H7 (cell line): Measurements from ENCODE around the gene TAF11L7. TPM values are rescaled to one million over a fixed set of nuclear protein-coding genes. Genes with fewer than 3 reads are reported as not detected.
"Not testable (repeated sequence)": the region's sequence is repeated elsewhere in the genome, so short reads cannot be mapped to it uniquely, and the experiment has no call there.

Source experiments
- DNase-seq: peaks from one replicate; pipeline ENCODE4 v3.0.0; 2012
- H3K27me3 ChIP-seq: 2 replicates; pipeline ENCODE4 v1.6.0; 2011; ENCODE audit warnings: mild to moderate bottlenecking, low read length; ENCODE audit not compliant: control insufficient read depth, insufficient read depth
- H3K36me3 ChIP-seq: replicated peaks from 2 replicates; pipeline ENCODE4 v1.5.1; 2011; ENCODE audit warnings: low read length; ENCODE audit not compliant: control insufficient read depth, insufficient read depth
- H3K4me3 ChIP-seq: 2 replicates; pipeline ENCODE4 v1.5.1; 2011; ENCODE audit warnings: low read depth, mild to moderate bottlenecking, control low read depth, low read length, moderate library complexity; ENCODE audit not compliant: insufficient read depth
- total RNA-seq: library from RNA; depleted of rRNA; stranded (reverse); fragments of >200 nt; shearing (Covaris generic); gene quantifications from 2 replicates; pipeline ENCODE4 v1.2.3, GENCODE V29; 2014; rRNA removed

TAF11L7 gene
- total RNA-seq = not detected in 2 replicates

GRCh38 chr5:17585658-17586057 lies at the start of gene TAF11L7:
TSS of gene TAF11L7 (minus strand) at chr5:17585758.
- not testable (repeated sequence) for H3K27me3 ChIP-seq

GRCh38 chr5:17634160-17634559 lies 48.6 kb upstream of the TAF11L7 start, which contains the start of gene TAF11L14:
TSS of gene TAF11L14 (plus strand) at chr5:17634460.
- Histone ChIP-seq H3K27me3 (no peaks in the 10 kb centered on the region), H3K36me3 (no peaks in the 10 kb centered on the region), H3K4me3 (no peak within 1 kb of the TSS)
- DNase-seq = no peak

More at GRCh38 chr5:17585658-17586057, at the start of gene TAF11L7:
- not testable (repeated sequence) for H3K4me3 ChIP-seq, H3K36me3 ChIP-seq, DNase-seq

GRCh38 chr5:17631788-17632187 lies 46.2 kb upstream of the TAF11L7 start, which contains the start of gene TAF11L13:
TSS of gene TAF11L13 (plus strand) at chr5:17632088.
- H3K27me3 ChIP-seq, DNase-seq, H3K4me3 ChIP-seq, H3K36me3 ChIP-seq: not testable (repeated sequence)

DNA sequence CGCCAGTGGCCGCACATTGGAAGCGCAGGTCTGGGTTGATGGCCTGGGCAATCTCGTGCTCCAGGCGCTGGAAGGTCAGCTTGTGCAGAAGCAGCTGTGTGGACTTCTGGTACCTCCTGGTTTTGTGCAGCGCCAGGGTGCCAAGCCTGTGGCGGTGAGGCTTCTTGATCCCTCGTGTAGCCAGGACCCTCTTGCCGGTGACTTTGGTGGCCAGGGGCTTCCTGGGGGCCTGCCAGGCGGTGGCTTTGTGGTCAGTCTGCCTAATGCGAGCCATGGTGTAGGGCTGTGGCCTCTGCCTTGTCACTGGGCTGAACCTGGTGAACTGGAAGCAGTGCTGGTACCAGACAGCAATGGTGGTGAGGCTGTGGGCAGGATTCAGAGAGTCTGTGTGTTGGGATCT lies 40.1 kb upstream of the TAF11L7 start:
- Histone ChIP-seq H3K4me3 (no peak overlapping the region), H3K27me3 (no peaks in the 10 kb centered on the region), H3K36me3 (no peaks in the 10 kb centered on the region)
- DNase-seq = no peak

DNA sequence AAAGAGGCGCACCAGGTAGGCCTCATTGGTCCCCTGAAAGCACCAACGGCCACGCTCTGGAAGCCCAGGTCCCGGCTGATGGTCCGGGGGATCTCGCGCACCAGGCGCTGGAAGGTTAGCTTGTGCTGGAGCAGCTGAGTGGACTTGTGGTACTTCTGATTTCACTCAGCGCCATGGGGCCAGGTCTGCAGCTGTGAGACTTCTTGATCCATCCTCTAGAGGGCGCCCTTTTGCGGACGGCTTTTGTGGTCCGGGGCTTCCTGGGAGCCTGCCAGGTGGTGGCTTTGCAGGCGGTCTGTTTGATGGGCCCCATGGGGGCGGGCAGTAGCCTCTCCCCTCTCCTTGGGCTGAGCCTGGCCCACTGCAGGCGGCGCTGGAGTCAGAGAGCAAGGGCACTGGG lies 35.1 kb upstream of the TAF11L7 start:
- DNase-seq = peak; percentile 75
- H3K4me3 ChIP-seq = no peak overlapping the region
- H3K27me3 ChIP-seq = no peaks in the 10 kb centered on the region
- H3K36me3 ChIP-seq = no peaks in the 10 kb centered on the region

- Histone ChIP-seq H3K36me3 (no peaks in the 10 kb centered on the region), H3K4me3 (no peak overlapping the region), H3K27me3 (no peaks in the 10 kb centered on the region)
- DNase-seq = no peak
Measured at GRCh38 chr5:17619354-17619753, 33.8 kb upstream of the TAF11L7 start.

DNA sequence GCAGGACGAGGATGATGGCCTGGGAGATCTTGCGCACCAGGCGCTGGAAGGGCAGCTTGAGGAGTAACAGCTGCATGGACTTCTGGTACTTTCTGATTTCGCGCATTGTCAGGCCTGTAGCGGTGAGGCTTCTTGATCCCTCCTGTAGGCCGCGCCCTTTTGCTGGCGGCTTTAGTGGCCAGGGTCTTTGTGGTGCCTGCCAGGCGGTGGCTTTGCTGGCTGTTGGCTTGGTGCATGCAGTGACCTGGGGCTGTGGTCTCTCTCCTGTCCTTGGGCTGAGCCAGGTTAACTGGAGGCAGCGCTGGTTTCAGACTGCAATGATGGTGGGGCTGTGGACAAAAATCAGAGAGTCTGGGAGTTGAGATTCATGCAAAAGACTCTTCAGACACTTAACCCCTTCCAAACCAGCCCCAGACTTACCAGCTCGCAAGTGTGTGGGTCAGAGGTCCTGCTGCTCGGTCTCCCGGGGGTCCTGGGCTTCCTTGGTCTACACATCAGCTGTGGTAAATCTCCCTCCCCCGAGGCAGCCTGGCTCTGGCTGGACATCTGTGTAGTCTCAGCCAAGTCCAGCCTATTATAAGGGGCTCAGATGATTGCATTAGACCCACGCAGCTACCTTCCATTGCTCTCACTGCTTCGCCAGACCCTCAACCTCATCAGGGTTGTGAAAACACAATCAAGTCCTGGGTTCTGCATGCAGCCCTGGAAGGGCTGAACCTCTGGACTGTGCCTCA lies 29.5 kb upstream of the TAF11L7 start:
- Histone ChIP-seq H3K27me3 (no peaks in the 10 kb centered on the region), H3K36me3 (no peaks in the 10 kb centered on the region), H3K4me3 (no peak overlapping the region)
- no peak for DNase-seq

GRCh38 chr5:17610092-17610491 lies 24.5 kb upstream of the TAF11L7 start, which contains the start of gene TAF11L12:
TSS of gene TAF11L12 (plus strand) at chr5:17610392.
- not testable (repeated sequence) for H3K4me3 ChIP-seq, DNase-seq

GRCh38 chr5:17607461-17607860 lies 21.9 kb upstream of the TAF11L7 start:
- not testable (repeated sequence) for H3K36me3 ChIP-seq, DNase-seq, H3K27me3 ChIP-seq, H3K4me3 ChIP-seq

More at GRCh38 chr5:17610092-17610491, 24.5 kb upstream of the TAF11L7 start, which contains the start of gene TAF11L12:
- H3K36me3 ChIP-seq, H3K27me3 ChIP-seq: not testable (repeated sequence)

DNA sequence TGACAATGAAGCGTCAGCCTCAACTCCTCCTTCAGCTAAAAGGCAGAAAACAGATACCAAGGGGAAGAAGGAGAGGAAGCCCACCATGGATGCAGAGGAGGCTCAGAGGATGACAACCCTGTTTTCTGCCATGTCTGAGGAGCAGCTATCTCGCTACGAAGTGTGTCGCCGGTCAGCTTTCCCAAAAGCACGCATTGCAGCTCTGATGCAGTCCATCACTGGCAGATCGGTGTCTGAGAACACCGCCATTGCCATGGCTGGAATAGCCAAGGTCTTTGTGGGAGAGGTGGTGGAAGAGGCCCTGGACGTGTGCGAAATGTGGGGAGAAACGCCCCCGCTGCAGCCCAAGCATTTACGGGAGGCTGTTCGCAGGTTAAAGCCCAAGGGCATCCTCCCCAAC lies 19.4 kb upstream of the TAF11L7 start:
- Histone ChIP-seq H3K36me3 (no peaks in the 10 kb centered on the region), H3K4me3 (no peak overlapping the region), H3K27me3 (no peaks in the 10 kb centered on the region)
- no peak for DNase-seq

DNA sequence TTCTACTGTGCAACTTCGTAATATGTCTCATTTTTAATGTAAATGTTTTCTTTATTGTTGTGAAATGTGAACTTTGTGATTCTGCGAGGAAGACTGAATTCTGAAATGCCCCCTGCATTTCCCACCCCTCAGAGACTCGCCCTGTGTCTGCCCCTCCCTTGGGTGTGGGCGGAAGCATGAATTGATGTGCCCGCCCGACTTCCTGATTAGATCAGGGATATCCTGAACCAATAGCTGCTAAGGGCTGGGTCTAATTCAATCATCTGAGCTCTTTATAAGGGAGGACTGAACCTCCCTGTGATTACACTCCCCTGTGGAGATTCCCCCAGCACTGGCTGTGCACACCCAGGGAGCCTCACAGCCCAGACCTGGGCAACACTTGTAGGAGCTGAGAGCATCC lies 18.3 kb upstream of the TAF11L7 start, which contains the start of gene TAF11L11:
TAF11L11 (plus strand) TSS at position 304 of the 400 bp plus-strand sequence.
- DNase-seq, H3K36me3 ChIP-seq, H3K27me3 ChIP-seq, H3K4me3 ChIP-seq: not testable (repeated sequence)

DNA sequence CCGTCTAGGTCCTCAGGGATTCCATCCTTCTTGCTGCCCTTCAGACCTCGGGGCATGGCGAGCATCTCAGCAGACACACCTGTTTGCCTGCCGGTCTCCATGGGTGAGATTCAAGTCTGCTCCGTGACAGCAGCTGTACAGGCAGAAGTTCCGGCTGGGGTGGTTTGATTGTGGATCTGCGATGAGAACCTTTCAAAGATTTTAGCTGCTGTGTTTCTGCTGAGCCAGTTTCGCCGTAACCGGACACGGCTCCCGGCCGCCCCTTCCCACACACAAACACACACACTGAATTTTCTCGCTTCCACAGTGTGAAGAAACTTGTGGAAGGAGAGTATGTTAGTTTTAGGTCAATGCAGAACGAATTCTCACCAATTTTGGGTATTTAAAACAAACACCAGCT lies 12.2 kb upstream of the TAF11L7 start, which contains the start of gene TAF11L10:
TAF11L10 (minus strand) TSS at position 101 of the 400 bp plus-strand sequence.
- not testable (repeated sequence) for H3K4me3 ChIP-seq, H3K36me3 ChIP-seq, H3K27me3 ChIP-seq, DNase-seq

GRCh38 chr5:17594255-17594654 lies 8.7 kb upstream of the TAF11L7 start, which contains the start of gene TAF11L9:
TSS of gene TAF11L9 (minus strand) at chr5:17594394.
- not testable (repeated sequence) for H3K27me3 ChIP-seq, H3K4me3 ChIP-seq, H3K36me3 ChIP-seq, DNase-seq

- DNase-seq, H3K27me3 ChIP-seq, H3K36me3 ChIP-seq, H3K4me3 ChIP-seq: not testable (repeated sequence)
Measured at GRCh38 chr5:17590860-17591259, 5.3 kb upstream of the TAF11L7 start, which contains the start of gene TAF11L8. TSS of gene TAF11L8 (minus strand) at chr5:17590960.
